GM15510 (cell line): Measurements from ENCODE around the gene FCMR.
A peak's percentile ranks its signal among the peaks of the same experiment; 100 is the strongest.

Experiments
- POLR2A ChIP-seq: IDR thresholded peaks from 3 replicates; pipeline ENCODE4 v1.6.1; 2011; ENCODE audit warnings: borderline replicate concordance; ENCODE audit not compliant: insufficient read length; ENCODE audit errors: extremely low read depth

FCMR gene

GRCh38 chr1:206921772-206922265 lies at the start of gene FCMR:
Gene FCMR (minus strand): TSS chr1:206921941. CDS start chr1:206921854, 87 bp downstream.
- TF ChIP-seq POLR2A, result peak; percentile 51

- TF ChIP-seq POLR2A, result no peak
Measured at GRCh38 chr1:206971029-206971655, 49.4 kb upstream of the FCMR start.

GRCh38 chr1:206970446-206970845 lies 48.7 kb upstream of the FCMR start, which contains the start of gene FCAMR:
Gene FCAMR (minus strand): TSS chr1:206970460. CDS start chr1:206970125, 335 bp downstream.
- no peak for TF ChIP-seq POLR2A

GRCh38 chr1:206969090-206969489 lies 47.3 kb upstream of the FCMR start:
- no peak for TF ChIP-seq POLR2A

- no peak for TF ChIP-seq POLR2A
Measured at GRCh38 chr1:206967096-206967849, 45.5 kb upstream of the FCMR start.

- no peak for TF ChIP-seq POLR2A
Measured at GRCh38 chr1:206965781-206966180, 44.0 kb upstream of the FCMR start.

- TF ChIP-seq POLR2A, result no peak
Measured at GRCh38 chr1:206963740-206964139, 42.0 kb upstream of the FCMR start.

GRCh38 chr1:206963119-206963712 lies 41.5 kb upstream of the FCMR start:
- no peak for TF ChIP-seq POLR2A

- TF ChIP-seq POLR2A, result no peak
Measured at GRCh38 chr1:206962272-206962671, 40.5 kb upstream of the FCMR start.

- no peak for TF ChIP-seq POLR2A
Measured at GRCh38 chr1:206961668-206962067, 39.9 kb upstream of the FCMR start.

- no peak for TF ChIP-seq POLR2A
Measured at GRCh38 chr1:206960676-206961386, 39.1 kb upstream of the FCMR start.

- TF ChIP-seq POLR2A, result no peak
Measured at GRCh38 chr1:206958144-206958543, 36.4 kb upstream of the FCMR start.

GRCh38 chr1:206957639-206958038 lies 35.9 kb upstream of the FCMR start:
- no peak for TF ChIP-seq POLR2A

GRCh38 chr1:206955476-206956451 lies 34.0 kb upstream of the FCMR start:
- no peak for TF ChIP-seq POLR2A
